ENCODE data around the gene CHAT. TPM values are rescaled to one million over a fixed set of nuclear protein-coding genes. Genes with fewer than 3 reads are reported as not detected.

The CHAT gene
- total RNA-seq, 1 experiment from 2014 or later: not detected

- CTCF ChIA-PET: no interaction called here
- no TSS peak for BruUV-seq (replicated peaks)
Measured at GRCh38 chr10:49711481-49711880, 97.6 kb downstream of the CHAT start.

More at GRCh38 chr10:49711481-49711880, 97.6 kb downstream of the CHAT start:
- Histone ChIP-seq H3K36me3 (ENCODE audit: control insufficient read depth in 1 of 2, insufficient read depth in 2 of 2, low read length in 2 of 2) (no peaks in the 10 kb centered on the region), H4K20me1 (ENCODE audit: insufficient read depth) (no peaks in the 10 kb centered on the region), H3K27me3 (ENCODE audit: insufficient read depth, low read length) (peaks cover 12% of the 10 kb centered on the region; the same call in 1 of the 2 replicates), H3K79me2 (ENCODE audit: insufficient read depth, low read length) (no peaks in the 10 kb centered on the region), H3K9me2 (ENCODE audit: insufficient read depth) (no peaks in the 10 kb centered on the region), H3K4me2 (ENCODE audit: low read length) (no peak overlapping the region), H3K4me1 (ENCODE audit: control insufficient read depth in 1 of 2, insufficient read depth in 2 of 2, low read length in 2 of 2) (no peaks in the 10 kb centered on the region), H3K4me3 (replicated peaks in 1 of 2; ENCODE audit: low read depth in 1 of 2, low read length in 2 of 2) (no peak overlapping the region), H3K9ac (ENCODE audit: low read length) (no peak overlapping the region), H2AFZ (ENCODE audit: low read depth, low read length, poor library complexity, severe bottlenecking) (no peak overlapping the region), H3K9me3 (ENCODE audit: control insufficient read depth in 1 of 2, insufficient read depth in 1 of 2, low read depth in 1 of 2, low read length in 2 of 2) (no peaks in the 10 kb centered on the region), H3K27ac (ENCODE audit: low read depth, low read length) (no peak overlapping the region)
- ChIA-PET POLR2A (no interaction called here), RAD21 (ENCODE audit: low non-redundant PET in 1 of 2, low total read pairs in 2 of 2, uncharacterized antibody in 2 of 2, unreplicated experiment in 2 of 2) (no interaction called here)
- no peak for ATAC-seq
- intact Hi-C loops (cut with micrococcal nuclease): no loop called here
- DNase-seq (ENCODE audit: low read depth, low spot score): no peak
- TF ChIP-seq YY1 (IDR thresholded peaks at IDR 0.05; ENCODE audit: extremely low read depth, insufficient replicate concordance, low read depth, low read length): no peak
- no peak for TF ChIP-seq JUND (IDR thresholded peaks at IDR 0.05)
- no peak for TF ChIP-seq SRF (IDR thresholded peaks at IDR 0.05; ENCODE audit: low read depth)
- no peak for TF ChIP-seq MAX (IDR thresholded peaks at IDR 0.05)
- no peak for TF ChIP-seq REST (IDR thresholded peaks at IDR 0.05; ENCODE audit: low read depth)
- no peak for TF ChIP-seq ZNF274 (IDR thresholded peaks at IDR 0.05; ENCODE audit: low read depth, low read length)

Measured in HCT116 (cell line).